Left cardiac atrium (tissue), 4 donors: ENCODE data around the gene SYT1. TPM values are rescaled to one million over a fixed set of nuclear protein-coding genes. Genes with fewer than 3 reads are reported as not detected.

Experiments used
- ATAC-seq, 2 donors: fragments of 200-7000 bp; cut with Tn5 transposase; one replicate each; pipeline ENCODE4 v1.9.1; 2020; ENCODE audit warnings: mild to moderate bottlenecking in 2 of 2, moderate library complexity in 2 of 2
- DNase-seq: peaks from one replicate; pipeline ENCODE4 v3.0.0-alpha.2; 2020
- intact Hi-C, 2 donors: fragments of 100-400 bp; cut with DNase I; formaldehyde crosslinking; loops; one replicate each; pipeline versions ENCODE4 v1.14.1 to v1.15.1; 2022 to 2023
- total RNA-seq, 2 donors: library from RNA; stranded (reverse); fragmentation: NEBNext Ultra II Directional; extraction: Animal tissue kit (Norgen Biotek cat#: 25700); gene quantifications; one replicate each; pipeline ENCODE4 v1.2.1, GENCODE V29; 2021
- donor health status: DM: no; HTN: yes; CAD: no.
- donor health status: DM: no; HTN: yes; CAD: no; lungs with severe emphysema.
- donor health status: DM: yes; HTN: yes; CAD: no.
- donor health status: Dilated cardiomyopathy.

SYT1 gene
- total RNA-seq, 2 donors from 2014 or later: 0.68 to 1.5 TPM

DNA sequence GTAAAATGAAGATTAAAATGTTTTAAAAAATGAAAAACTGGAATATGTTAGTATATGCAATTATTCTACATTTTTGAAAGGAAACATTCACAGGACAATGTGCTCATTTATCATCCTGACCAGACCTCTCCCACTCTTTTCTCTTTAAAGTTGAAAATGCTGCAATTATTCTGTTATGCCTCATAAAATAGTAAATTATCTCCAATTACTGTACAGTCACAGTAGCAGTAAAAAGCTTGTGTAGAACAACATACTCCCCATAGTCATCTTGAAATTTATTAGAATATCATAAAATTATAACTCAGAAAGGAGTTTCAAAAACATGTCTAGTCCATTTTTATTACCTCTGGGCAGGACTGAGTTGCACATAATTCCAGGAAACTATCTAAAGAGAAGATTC is 250.3 kb downstream of the SYT1 start:
- no peak for DNase-seq
- intact Hi-C loops: no loop called here
- no peak for ATAC-seq

DNA sequence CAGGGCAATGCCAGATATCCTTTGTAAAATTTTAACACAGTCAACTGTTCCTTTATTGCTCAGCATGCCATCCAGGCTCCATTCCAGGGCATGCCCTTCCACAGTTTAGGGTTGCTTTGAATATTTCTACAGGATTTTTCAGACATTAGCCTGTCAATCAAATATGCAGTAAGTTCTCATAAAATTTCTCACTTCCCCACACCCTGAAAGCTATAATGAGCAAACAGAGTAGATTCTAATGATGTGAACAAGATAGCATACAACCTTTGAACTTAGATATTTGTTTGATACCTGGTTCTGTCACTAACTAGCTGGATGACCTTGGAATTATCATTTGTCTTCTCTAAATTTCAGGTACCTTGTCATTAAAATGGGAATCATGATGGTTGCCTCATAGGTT is 251.2 kb downstream of the SYT1 start:
- DNase-seq (no peak), ATAC-seq (no peak)
- intact Hi-C loops: no loop called here

DNA sequence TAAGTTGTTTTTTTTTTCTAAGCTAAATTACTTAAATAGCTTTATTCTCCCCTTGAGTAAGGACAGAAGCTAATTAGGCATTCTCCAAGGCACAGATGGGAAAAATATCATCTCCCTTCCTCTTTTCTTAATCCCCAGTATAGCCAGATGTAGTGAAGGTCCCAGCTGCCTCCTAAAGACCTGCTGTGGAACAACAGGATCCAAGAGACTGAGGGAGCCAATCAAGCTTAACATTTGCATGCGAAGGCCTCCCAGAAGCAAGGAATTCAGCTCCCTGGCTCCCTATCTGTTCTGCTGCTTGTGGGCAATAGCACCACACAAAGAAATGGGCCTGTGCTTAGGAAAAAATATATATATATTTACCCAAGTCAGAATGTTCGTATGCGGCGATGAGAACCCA is 255.2 kb downstream of the SYT1 start:
- no peak for ATAC-seq
- DNase-seq: no peak
- intact Hi-C loops: no loop called here

DNA sequence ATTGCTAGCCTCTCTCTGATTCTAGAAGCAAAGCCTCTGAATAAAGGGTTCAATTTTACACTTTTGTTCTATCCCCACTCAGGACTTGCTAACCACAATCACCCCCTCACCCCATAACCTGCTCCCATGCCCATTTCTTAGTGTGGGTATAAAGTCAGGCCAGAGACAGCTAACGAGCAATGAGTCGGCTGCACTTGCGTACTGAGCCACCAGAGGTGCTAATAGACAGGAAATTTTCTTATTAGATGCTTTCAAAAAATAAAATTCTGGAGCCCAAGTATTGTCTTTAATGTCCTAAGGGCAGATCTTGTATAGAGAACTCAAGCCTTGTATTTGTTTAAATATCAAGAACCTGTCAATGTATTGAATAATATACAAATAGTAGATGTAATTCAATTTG is 256.9 kb downstream of the SYT1 start:
- DNase-seq (no peak), ATAC-seq (no peak)
- intact Hi-C loops: no loop called here

DNA sequence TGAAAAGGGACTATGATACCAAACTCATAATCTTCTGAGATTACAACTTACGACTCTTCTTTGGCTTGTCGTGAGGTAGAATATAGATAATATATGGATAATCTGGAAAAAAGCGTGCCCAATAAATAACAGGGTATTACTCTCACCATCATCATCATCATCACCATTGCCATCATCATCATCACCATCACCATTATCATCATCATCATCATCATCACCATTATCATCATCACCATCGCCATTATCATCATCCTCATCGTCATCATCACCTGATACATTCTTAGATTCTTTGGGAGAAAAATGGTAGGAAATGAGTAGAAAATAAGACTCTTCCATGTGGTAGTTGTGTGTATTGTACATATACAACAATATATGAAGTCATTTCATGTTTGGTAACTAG is 259.8 kb downstream of the SYT1 start:
- ATAC-seq: no peak
- intact Hi-C loops: no loop called here
- DNase-seq: no peak

DNA sequence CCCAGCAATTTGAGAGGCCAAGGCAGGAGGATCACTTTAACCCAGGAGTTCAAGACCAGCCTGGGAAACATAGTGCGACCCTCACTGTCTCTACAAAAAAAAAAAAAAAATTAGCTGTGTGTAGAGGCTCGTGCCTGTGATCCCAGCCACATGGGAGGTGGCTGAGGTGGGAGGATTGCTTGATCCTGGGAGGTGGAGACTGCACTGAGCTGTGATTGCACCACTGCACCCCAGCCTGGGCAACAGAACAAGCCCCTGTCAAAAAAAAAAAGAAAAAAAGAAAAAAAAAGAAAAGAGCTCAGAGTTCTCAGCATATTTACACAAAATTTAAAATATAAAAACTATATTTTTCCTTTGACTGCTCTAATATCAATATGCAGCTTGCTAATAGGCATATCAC is 260.8 kb downstream of the SYT1 start:
- intact Hi-C loops: no loop called here
- no peak for ATAC-seq

DNA sequence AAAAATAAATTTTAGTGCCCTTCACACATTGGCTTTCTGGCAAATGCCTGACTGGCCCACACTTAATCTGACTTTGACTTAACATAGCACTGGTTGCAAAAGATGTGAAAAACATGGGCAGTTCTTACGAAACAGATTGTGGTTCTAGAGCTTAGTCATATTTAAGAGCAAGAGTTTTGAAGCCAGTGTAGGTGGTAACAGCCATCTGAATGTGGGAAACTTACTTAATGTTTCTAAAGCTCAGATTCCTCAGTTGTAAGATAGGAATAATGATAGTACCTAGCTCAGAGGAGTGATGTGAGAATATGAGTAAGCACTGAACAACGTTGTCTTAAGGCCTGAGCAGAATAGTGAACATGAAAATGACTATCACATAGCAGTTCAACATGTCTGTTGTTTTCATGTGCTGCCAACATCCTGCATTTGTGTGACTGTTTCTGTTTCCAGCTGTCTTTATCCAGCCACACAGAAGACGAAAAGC is 262.7 kb downstream of the SYT1 start:
- intact Hi-C loops: no loop called here
- ATAC-seq: no peak
- no peak for DNase-seq

More for the DNA sequence above, 260.8 kb downstream of the SYT1 start:
- DNase-seq: no peak

DNA sequence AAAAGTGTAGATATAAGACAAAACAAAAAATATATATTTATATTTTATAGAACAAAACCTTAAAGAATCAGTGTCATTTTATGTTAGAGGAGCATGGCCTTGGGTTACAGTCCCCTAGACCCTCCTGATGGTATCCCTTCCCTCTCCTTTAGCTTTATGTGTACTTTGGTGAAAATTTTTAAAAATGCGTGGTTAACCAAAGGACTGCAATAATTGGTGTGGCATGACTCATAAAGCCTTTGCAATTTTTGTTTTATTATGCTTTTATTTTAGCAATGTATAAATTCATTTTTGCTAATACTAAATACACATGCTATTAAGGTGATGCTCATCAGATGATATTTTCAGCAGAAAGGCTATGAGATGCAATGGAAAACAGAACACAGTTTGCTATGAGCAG is 264.4 kb downstream of the SYT1 start:
- DNase-seq: no peak
- intact Hi-C loops: no loop called here
- no peak for ATAC-seq

DNA sequence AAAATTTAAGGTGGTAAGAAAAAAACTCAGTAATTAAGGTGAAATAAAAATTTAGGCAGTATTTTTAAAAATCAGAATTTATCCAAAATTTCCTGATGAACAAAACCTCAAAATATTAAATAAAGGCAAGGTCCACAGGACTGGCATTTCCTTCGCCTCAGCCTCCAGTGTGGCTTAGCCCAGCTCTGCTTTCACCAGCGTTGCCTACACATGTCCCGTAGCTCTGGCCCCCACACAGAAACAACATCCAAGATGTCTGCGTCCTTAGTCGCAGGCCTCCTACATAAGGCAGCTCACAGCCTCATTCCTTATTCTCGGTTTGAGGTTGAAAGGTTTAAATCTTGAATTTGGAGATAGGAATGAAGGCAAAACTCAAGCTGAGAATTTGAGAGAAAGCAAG is 274.3 kb downstream of the SYT1 start:
- DNase-seq (no peak), ATAC-seq (no peak)
- intact Hi-C loops: no loop called here

DNA sequence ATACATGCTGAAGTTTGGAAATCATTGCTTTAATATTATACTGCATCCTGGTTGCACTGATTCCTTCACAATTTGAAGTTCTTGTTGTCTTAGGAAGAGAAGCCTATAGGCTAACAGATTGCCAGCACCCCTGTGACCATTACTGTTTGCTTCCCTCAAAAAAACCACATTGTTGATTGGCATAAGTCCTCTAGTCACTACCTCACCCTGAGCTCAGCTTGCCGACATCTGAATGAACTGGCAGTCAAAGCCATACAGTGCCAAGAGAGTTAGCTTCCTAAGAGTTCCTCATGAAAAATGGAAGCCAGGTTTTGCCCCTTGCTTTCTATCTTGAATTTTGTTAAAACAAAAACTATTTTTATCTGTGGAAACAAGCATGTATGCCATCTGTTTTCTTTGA is 276.1 kb downstream of the SYT1 start:
- intact Hi-C loops: no loop called here
- ATAC-seq (no peak), DNase-seq (no peak)

DNA sequence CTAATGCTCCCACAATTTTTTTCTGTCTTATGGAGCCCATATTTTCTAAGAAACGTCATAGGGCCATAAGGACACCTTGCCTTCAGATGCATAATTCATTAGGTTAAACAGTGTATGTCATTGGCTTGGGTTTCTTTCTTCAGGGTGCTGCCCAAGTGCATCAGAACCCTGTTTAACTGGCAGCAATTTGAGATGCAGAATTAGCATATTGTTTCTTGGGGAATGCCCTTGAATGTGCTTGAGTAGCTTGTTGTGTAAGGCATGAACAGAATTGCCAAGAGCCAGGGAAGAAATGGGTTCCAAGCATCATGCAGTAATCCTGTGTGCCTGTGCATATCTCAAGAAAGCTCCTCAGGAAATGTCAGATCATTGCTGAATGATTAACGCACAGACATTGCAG is 277.2 kb downstream of the SYT1 start:
- DNase-seq (no peak), ATAC-seq (no peak)
- intact Hi-C loops: no loop called here

DNA sequence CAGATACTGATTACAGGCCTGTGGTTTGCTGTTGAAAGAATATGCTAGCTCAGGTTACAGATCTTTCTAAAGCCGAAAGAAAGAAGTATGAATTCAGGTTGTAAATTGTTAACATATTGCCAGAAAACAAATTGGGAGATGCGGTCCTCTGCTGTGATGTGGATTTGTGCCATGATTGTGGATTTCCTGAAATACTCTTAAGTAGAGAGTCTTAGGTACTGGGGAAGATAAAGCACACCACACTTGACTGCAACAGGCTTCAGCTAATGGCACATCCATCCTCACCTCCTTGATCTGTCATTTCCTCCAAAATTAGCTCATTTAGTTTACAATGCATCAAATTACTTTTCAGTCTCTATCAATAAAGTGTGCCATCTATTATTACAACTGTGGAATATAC is 279.2 kb downstream of the SYT1 start:
- intact Hi-C loops: no loop called here
- ATAC-seq (no peak), DNase-seq (no peak)

DNA sequence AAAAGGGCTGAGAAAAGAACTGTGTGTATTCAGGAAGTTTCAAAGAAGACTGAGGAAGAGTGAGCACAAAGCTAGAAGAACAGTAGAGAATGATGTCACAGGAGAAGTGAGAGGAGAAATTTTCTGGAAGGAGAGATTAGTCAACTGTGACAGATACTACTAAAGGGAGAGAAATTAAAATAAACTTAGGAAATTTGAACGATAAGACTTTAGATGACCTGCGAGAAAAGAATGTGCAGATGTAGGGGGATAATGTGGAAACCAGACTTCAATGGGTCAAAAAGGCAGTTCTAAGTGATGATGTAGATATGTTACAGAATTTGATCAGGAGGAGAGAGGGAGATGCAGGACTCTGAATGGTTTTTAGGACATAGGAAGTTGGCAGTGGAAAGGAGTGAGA is 287.4 kb downstream of the SYT1 start:
- ATAC-seq: no peak
- intact Hi-C loops: no loop called here
- DNase-seq: no peak

DNA sequence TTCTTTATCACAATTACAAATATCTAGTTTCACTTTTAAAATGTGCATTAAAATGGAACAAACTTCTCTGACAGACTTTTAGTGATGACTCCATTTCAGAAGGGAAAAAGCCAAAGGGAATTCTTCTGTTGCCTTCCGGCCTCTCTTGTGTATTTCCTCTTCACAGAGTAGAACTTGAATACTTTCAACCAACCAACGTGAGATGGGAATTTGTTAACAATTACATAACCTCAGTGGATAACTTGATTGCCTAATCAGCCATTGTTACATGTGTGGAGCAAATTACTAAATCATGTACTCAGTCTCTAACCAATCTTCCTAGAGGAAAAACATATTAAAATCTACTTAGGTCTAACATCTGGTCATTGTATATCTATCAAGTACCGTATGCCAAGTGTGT is 291.1 kb downstream of the SYT1 start:
- no peak for ATAC-seq
- no peak for DNase-seq
- intact Hi-C loops: no loop called here

DNA sequence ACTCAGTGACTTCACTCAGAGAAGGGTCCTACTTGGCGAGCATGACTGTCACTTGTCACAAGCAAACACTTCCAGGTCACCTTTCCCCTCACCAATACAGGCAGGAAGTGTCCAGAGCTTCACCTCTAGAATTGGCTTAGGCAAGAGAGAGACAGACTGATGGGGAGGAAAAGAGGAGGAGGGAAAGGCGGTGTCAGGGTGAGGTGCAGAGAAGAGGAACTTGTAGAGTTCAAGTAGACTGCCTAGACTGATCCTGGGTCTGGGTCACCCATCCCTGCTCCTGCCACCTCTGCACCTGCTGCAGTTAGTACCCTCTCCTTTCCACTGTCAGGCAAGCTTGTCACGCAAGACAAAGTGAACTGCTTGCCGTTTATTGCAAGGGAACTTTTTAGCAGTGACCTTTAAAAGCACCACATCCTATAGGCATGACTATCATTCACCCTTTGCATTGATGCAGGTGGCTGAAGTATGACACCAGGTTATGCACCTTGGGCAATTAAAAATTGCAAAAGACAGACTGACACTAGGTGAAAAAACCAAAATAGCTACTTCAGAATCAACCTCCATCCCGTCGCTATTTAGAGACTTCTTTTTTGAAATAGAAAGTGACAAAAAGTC is 292.4 kb downstream of the SYT1 start:
- DNase-seq (no peak), ATAC-seq (no peak)
- intact Hi-C loops: no loop called here

DNA sequence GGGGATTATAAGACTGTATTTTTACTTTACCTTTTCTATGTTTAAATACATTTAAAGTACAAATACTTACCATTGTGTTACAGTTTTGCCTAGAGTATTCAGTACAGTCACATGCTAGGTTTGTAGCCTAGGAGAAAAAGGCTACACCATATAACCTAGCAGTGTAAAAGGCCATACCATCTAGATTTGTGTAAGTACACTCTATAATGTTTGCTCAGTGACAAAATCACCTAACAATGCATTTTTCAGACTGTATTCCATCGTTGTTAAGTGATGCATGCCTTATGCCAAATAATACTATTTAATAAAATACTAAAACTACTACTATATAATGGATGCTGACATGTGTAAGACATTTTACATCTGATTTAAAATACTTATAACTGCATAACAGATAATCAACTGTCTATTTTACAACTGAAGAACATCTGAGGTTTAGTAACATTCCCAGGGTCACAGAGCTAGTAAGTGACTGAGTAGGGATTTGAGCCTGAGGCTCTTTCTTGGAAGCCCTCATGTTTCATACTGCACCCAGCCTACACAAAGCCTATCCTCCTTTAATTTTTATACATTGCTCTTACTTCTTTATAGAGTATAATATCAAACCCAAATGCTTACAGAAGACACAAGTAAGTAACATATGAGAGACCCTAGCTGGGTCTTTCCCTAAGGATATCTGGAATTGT is 296.8 kb downstream of the SYT1 start:
- ATAC-seq (no peak), DNase-seq (no peak)
- intact Hi-C loops: no loop called here

DNA sequence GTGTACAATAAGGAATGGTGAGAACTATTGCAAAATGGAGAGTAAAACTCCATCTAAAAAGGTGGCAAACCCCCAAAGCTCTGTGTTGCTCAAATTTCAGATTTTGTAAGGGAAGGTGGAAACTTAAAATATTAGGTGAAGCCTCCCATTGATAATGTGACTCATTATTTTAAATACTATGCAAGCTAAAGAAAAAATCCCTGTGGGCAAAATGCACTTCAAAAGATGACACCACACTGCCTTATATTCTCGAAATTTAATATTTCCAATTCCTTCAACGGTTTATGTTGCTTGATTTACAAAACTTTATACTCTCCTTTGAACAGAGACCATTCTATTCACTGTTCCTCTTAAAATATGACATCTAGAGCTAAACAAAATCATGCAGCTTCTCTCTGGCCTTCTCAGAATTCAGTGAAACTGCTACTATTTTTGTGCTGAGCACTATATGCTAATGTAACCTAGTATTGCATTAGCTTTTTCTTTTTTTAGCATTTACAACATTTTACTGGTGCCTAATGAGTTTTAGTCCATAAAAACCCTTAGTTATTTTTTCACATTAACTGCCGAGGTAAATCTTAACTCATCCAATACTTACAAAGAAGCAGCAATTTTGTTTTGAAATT is 297.7 kb downstream of the SYT1 start:
- intact Hi-C loops: no loop called here
- no peak for ATAC-seq
- no peak for DNase-seq

DNA sequence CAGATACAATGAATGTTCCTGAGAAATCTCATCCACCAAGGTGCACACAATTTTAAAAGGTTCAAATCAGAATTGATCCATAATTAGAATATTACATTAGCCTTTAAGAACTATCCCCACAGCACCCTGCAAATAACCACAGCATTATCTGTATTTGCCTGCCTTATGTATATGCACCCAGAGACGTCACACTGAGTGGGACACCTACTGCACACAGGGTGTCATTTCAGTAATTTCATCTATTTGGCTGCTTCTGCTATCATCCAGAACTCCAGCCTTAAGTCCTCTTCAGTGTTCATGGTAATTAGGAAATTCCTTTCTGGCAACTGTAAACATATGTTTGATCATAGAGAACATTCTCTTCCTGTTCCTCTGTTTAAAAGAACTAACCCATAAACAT is 298.4 kb downstream of the SYT1 start:
- ATAC-seq (no peak), DNase-seq (no peak)
- intact Hi-C loops: no loop called here

DNA sequence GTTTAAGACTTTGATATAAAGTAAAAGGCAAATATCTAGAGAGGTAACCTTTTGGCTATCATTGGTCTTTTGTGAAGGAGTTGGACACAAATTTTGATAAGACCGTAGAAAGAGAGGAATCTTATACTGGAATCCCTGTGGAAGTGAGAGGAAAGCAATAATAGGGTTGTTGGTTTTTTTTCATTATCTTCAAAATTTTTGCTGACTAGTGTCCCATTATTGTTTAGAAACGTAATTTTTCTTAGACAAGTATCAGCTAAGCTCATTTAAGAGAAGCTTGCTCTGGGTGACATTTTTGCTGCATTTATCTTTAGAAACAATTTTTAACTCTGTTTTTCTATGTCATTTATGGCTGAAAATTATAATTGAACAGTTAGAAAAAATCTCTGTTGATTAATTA is 300.3 kb downstream of the SYT1 start:
- DNase-seq (no peak), ATAC-seq (no peak)
- intact Hi-C loops: no loop called here

DNA sequence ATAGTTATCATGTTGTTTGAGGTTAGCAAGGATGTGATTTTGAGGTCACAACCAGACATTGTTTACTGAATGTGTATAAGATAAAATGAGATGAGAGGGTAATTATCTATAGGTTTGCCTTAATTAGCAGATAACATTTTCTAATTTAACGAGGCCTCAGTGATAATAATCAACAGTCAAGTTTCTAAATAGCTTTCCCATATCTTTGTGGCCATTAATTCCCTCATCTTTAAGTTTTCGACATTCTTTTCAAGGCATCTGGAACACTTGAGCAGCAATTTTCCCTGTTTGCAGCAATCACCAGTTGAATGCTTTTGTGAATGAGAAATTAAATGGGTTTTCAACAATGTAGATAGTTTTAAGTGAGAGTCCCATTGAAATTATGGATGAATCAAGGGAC is 304.1 kb downstream of the SYT1 start:
- intact Hi-C loops: no loop called here
- ATAC-seq: no peak
- DNase-seq: no peak

DNA sequence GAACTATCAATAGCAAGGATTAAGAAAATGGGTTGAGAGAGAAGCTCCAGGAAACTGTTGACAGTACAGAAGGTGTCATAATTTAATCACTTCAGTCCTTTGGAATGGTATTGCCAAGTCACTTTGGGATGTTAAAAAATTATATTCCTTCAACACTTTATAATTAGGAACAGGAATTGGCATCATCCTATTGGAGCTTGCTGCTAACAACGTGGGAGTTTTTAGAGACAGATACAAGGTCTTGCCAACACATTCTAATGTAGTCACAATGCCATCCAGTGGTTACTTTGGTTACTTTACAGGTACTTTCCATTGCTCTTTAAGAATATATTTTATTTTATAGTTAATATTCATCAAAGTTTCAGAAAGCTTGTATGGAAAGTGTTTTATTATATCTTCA is 310.1 kb downstream of the SYT1 start:
- ATAC-seq: peak in 1 of 2 donors; percentile 73
- intact Hi-C loops: loop anchor here in 1 of 2 donors (5.0 kb wide), 1 partner anchor 1027 kb away; no protein-coding TSS in a partner anchor

More for the DNA sequence above, 310.1 kb downstream of the SYT1 start:
- DNase-seq: no peak
